HEK293 (cell line): Measurements from ENCODE around the gene INHA.

Experiments used
- CTCF ChIA-PET: fragments of 350-600 bp; formaldehyde crosslinking; extraction: SDS; loops from one replicate; lab custom pipeline; 2021; ENCODE audit warnings: antibody characterized with exemption; lab: Yijun Ruan, JAX
- POLR2A ChIA-PET: fragments of 300-600 bp; formaldehyde crosslinking; extraction: SDS; loops from one replicate; lab custom pipeline; 2020; ENCODE audit warnings: antibody characterized with exemption, inconsistent platforms; lab: Yijun Ruan, JAX
- H3K27ac ChIP-seq: fragments of 200-500 bp; sonication (Bioruptor generic); 2 replicates; pipeline ENCODE4 v1.5.1; 2014; ENCODE audit warnings: low read depth, low read length, control low read depth, inconsistent platforms; ENCODE audit errors: extremely low read depth
- H3K36me3 ChIP-seq, 2 experiments: fragments of 200-500 bp in 1 of 2; sonication (Bioruptor generic) in 1 of 2; 1 replicate in 1 of 2; 2 replicates in 1 of 2; pipeline ENCODE4 v1.5.1; 2014 to 2017; ENCODE audit warnings: inconsistent platforms in 2 of 2, low read length in 2 of 2; ENCODE audit not compliant: control insufficient read depth in 2 of 2, insufficient read depth in 1 of 2
- H3K4me1 ChIP-seq: fragments of 200-500 bp; sonication (Bioruptor generic); 2 replicates; pipeline ENCODE4 v1.5.1; 2014; ENCODE audit warnings: mild to moderate bottlenecking, low read length, inconsistent platforms; ENCODE audit not compliant: control insufficient read depth, insufficient read depth
- H3K4me3 ChIP-seq: 2 replicates; pipeline ENCODE4 v1.5.1; 2011; ENCODE audit warnings: low read depth, mild to moderate bottlenecking, control low read depth, low read length, moderate library complexity
- H3K9me3 ChIP-seq: fragments of 200-500 bp; sonication (Bioruptor generic); 2 replicates; pipeline ENCODE4 v1.5.1; 2014; ENCODE audit warnings: low read depth, low read length, inconsistent platforms; ENCODE audit not compliant: control insufficient read depth, insufficient read depth
- GLIS2 ChIP-seq: fragments of 450-650 bp; formaldehyde crosslinking; IDR thresholded peaks from 2 replicates; pipeline ENCODE4 v1.5.1; 2016; ENCODE audit warnings: missing biosample characterization, missing genetic modification characterization
- IKZF3 ChIP-seq: fragments of 450-650 bp; IDR thresholded peaks from 2 replicates; pipeline ENCODE4 v1.5.0; 2018; ENCODE audit warnings: missing biosample characterization, mild to moderate bottlenecking, missing genetic modification characterization, moderate library complexity
- KLF1 ChIP-seq: fragments of 450-650 bp; formaldehyde crosslinking; IDR thresholded peaks from 2 replicates; pipeline ENCODE4 v1.5.1; 2016; ENCODE audit warnings: missing biosample characterization, missing genetic modification characterization
- KLF10 ChIP-seq: fragments of 450-650 bp; IDR thresholded peaks from 2 replicates; pipeline ENCODE4 v1.5.1; 2018; ENCODE audit warnings: missing biosample characterization, mild to moderate bottlenecking, missing genetic modification characterization
- MYNN ChIP-seq: fragments of 450-650 bp; formaldehyde crosslinking; IDR thresholded peaks from 2 replicates; pipeline ENCODE4 v1.5.1; 2016; ENCODE audit warnings: missing biosample characterization, missing genetic modification characterization, borderline replicate concordance
- TSHZ1 ChIP-seq: fragments of 450-650 bp; formaldehyde crosslinking; IDR thresholded peaks from 2 replicates; pipeline ENCODE4 v1.5.1; 2016; ENCODE audit warnings: missing biosample characterization, missing genetic modification characterization, borderline replicate concordance
- ZBTB1 ChIP-seq: fragments of 450-650 bp; formaldehyde crosslinking; IDR thresholded peaks from 2 replicates; pipeline ENCODE4 v1.5.1; 2016; ENCODE audit warnings: missing biosample characterization, missing genetic modification characterization
- ZBTB48 ChIP-seq: fragments of 450-650 bp; formaldehyde crosslinking; IDR thresholded peaks from 2 replicates; pipeline ENCODE4 v1.5.1; 2016; ENCODE audit warnings: missing biosample characterization, missing genetic modification characterization
- ZNF121 ChIP-seq: fragments of 450-650 bp; formaldehyde crosslinking; IDR thresholded peaks from 2 replicates; pipeline ENCODE4 v1.5.1; 2016; ENCODE audit warnings: missing biosample characterization, missing genetic modification characterization
- ZNF133 ChIP-seq: fragments of 450-650 bp; formaldehyde crosslinking; IDR thresholded peaks from 2 replicates; pipeline ENCODE4 v1.5.1; 2016; ENCODE audit warnings: missing biosample characterization, missing genetic modification characterization
- ZNF155 ChIP-seq: fragments of 450-650 bp; formaldehyde crosslinking; IDR thresholded peaks from 2 replicates; pipeline ENCODE4 v1.5.1; 2016; ENCODE audit warnings: missing biosample characterization, missing genetic modification characterization
- ZNF211 ChIP-seq: fragments of 450-650 bp; formaldehyde crosslinking; IDR thresholded peaks from 2 replicates; pipeline ENCODE4 v1.5.1; 2016; ENCODE audit warnings: low read depth, missing biosample characterization, missing genetic modification characterization
- ZNF23 ChIP-seq: fragments of 450-650 bp; formaldehyde crosslinking; IDR thresholded peaks from 2 replicates; pipeline ENCODE4 v1.5.1; 2016; ENCODE audit warnings: missing biosample characterization, missing genetic modification characterization, borderline replicate concordance
- ZNF266 ChIP-seq: fragments of 450-650 bp; formaldehyde crosslinking; IDR thresholded peaks from 2 replicates; pipeline ENCODE4 v1.5.1; 2016; ENCODE audit warnings: missing biosample characterization, missing genetic modification characterization, low read depth
- ZNF394 ChIP-seq: fragments of 450-650 bp; formaldehyde crosslinking; IDR thresholded peaks from 2 replicates; pipeline ENCODE4 v1.5.1; 2016; ENCODE audit warnings: missing biosample characterization, missing genetic modification characterization, mild to moderate bottlenecking, moderate library complexity, borderline replicate concordance
- ZNF514 ChIP-seq: fragments of 450-650 bp; formaldehyde crosslinking; IDR thresholded peaks from 2 replicates; pipeline ENCODE4 v1.5.1; 2016; ENCODE audit warnings: missing biosample characterization, missing genetic modification characterization
- ZNF549 ChIP-seq: fragments of 450-650 bp; IDR thresholded peaks from 2 replicates; pipeline ENCODE4 v1.5.1; 2018; ENCODE audit warnings: missing biosample characterization, missing genetic modification characterization, mild to moderate bottlenecking, inconsistent platforms, moderate library complexity
- ZNF623 ChIP-seq: fragments of 450-650 bp; formaldehyde crosslinking; IDR thresholded peaks from 2 replicates; pipeline ENCODE4 v1.5.1; 2016; ENCODE audit warnings: missing biosample characterization, missing genetic modification characterization
- ZNF660 ChIP-seq: fragments of 450-650 bp; IDR thresholded peaks from 2 replicates; pipeline ENCODE4 v1.5.1; 2018; ENCODE audit warnings: missing biosample characterization, mild to moderate bottlenecking, missing genetic modification characterization
- ZNF670 ChIP-seq: fragments of 450-650 bp; formaldehyde crosslinking; IDR thresholded peaks from 2 replicates; pipeline ENCODE4 v1.5.1; 2016; ENCODE audit warnings: missing biosample characterization, missing genetic modification characterization, low read depth
- TF ChIP-seq, protein P1 (sequence below): fragments of 450-650 bp; formaldehyde crosslinking; IDR thresholded peaks from 2 replicates; pipeline ENCODE4 v1.5.1; 2016; ENCODE audit warnings: missing biosample characterization, missing genetic modification characterization
- TF ChIP-seq, protein P2 (sequence below): fragments of 450-650 bp; formaldehyde crosslinking; IDR thresholded peaks from 2 replicates; pipeline ENCODE4 v1.5.1; 2016; ENCODE audit warnings: missing biosample characterization, missing genetic modification characterization
- TF ChIP-seq, protein P3 (sequence below): fragments of 450-650 bp; formaldehyde crosslinking; IDR thresholded peaks from 2 replicates; pipeline ENCODE4 v1.5.1; 2016; ENCODE audit warnings: missing biosample characterization, missing genetic modification characterization
- TF ChIP-seq, protein P4 (sequence below): fragments of 450-650 bp; formaldehyde crosslinking; IDR thresholded peaks from 2 replicates; pipeline ENCODE4 v1.5.1; 2016; ENCODE audit warnings: missing biosample characterization, missing genetic modification characterization
- TF ChIP-seq, protein P5 (sequence below): fragments of 450-650 bp; formaldehyde crosslinking; IDR thresholded peaks from 2 replicates; pipeline ENCODE4 v1.5.1; 2017; ENCODE audit warnings: missing biosample characterization, mild to moderate bottlenecking, missing genetic modification characterization, moderate library complexity

The INHA gene

DNA sequence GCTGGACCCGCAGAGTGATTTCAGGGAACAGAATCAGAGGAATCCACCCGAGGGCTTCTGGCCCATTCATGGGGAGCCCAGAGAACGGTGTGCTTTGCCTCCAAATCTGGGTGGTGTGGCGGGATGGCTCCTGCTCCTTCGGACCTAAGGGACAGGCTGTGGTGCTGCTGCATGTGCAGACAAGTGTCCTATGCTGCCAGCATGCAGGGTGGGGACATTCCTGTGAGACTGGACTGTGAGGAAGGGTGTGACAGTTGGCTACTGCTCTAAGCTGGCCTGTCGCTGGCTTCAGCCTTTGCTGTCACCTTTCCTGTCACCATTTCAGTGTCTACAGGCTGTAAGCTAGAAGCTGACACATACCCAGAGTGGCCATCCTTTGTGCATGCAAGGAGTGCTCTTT is 52.5 kb downstream of the INHA start (continued):
- TF ChIP-seq, protein P1, sequence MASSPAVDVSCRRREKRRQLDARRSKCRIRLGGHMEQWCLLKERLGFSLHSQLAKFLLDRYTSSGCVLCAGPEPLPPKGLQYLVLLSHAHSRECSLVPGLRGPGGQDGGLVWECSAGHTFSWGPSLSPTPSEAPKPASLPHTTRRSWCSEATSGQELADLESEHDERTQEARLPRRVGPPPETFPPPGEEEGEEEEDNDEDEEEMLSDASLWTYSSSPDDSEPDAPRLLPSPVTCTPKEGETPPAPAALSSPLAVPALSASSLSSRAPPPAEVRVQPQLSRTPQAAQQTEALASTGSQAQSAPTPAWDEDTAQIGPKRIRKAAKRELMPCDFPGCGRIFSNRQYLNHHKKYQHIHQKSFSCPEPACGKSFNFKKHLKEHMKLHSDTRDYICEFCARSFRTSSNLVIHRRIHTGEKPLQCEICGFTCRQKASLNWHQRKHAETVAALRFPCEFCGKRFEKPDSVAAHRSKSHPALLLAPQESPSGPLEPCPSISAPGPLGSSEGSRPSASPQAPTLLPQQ = no peak
- TF ChIP-seq ZNF133 (tag by site-specific recombination) (no peak), ZBTB48 (no peak), ZNF623 (tag by site-specific recombination) (no peak), ZNF394 (tag by site-specific recombination) (no peak), ZNF155 (tag by site-specific recombination) (no peak), ZBTB1 (no peak), TSHZ1 (no peak), ZNF266 (tag by site-specific recombination) (no peak), KLF10 (tag by site-specific recombination) (no peak)
- TF ChIP-seq, protein P2, sequence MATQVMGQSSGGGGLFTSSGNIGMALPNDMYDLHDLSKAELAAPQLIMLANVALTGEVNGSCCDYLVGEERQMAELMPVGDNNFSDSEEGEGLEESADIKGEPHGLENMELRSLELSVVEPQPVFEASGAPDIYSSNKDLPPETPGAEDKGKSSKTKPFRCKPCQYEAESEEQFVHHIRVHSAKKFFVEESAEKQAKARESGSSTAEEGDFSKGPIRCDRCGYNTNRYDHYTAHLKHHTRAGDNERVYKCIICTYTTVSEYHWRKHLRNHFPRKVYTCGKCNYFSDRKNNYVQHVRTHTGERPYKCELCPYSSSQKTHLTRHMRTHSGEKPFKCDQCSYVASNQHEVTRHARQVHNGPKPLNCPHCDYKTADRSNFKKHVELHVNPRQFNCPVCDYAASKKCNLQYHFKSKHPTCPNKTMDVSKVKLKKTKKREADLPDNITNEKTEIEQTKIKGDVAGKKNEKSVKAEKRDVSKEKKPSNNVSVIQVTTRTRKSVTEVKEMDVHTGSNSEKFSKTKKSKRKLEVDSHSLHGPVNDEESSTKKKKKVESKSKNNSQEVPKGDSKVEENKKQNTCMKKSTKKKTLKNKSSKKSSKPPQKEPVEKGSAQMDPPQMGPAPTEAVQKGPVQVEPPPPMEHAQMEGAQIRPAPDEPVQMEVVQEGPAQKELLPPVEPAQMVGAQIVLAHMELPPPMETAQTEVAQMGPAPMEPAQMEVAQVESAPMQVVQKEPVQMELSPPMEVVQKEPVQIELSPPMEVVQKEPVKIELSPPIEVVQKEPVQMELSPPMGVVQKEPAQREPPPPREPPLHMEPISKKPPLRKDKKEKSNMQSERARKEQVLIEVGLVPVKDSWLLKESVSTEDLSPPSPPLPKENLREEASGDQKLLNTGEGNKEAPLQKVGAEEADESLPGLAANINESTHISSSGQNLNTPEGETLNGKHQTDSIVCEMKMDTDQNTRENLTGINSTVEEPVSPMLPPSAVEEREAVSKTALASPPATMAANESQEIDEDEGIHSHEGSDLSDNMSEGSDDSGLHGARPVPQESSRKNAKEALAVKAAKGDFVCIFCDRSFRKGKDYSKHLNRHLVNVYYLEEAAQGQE (tag by site-specific recombination) = no peak
- TF ChIP-seq, protein P3, sequence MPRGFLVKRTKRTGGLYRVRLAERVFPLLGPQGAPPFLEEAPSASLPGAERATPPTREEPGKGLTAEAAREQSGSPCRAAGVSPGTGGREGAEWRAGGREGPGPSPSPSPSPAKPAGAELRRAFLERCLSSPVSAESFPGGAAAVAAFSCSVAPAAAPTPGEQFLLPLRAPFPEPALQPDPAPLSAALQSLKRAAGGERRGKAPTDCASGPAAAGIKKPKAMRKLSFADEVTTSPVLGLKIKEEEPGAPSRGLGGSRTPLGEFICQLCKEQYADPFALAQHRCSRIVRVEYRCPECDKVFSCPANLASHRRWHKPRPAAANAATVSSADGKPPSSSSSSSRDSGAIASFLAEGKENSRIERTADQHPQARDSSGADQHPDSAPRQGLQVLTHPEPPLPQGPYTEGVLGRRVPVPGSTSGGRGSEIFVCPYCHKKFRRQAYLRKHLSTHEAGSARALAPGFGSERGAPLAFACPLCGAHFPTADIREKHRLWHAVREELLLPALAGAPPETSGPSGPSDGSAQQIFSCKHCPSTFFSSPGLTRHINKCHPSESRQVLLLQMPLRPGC (tag by site-specific recombination) = no peak

- ChIA-PET CTCF (no interaction called here), POLR2A (no interaction called here)
- Histone ChIP-seq H3K4me1 (no peaks in the 10 kb centered on the region), H3K36me3 (no peaks in the 10 kb centered on the region), H3K9me3 (no peaks in the 10 kb centered on the region), H3K27ac (no peak overlapping the region), H3K4me3 (no peak overlapping the region)
- TF ChIP-seq ZNF121 (no peak), ZNF549 (tag by site-specific recombination) (no peak), GLIS2 (tag by site-specific recombination) (no peak), IKZF3 (no peak), KLF1 (tag by site-specific recombination) (no peak), ZNF514 (no peak), ZNF23 (tag by site-specific recombination) (no peak), ZNF660 (tag by site-specific recombination) (no peak), MYNN (no peak), ZNF211 (tag by site-specific recombination) (no peak), ZNF670 (tag by site-specific recombination) (no peak)
- TF ChIP-seq, protein P4, sequence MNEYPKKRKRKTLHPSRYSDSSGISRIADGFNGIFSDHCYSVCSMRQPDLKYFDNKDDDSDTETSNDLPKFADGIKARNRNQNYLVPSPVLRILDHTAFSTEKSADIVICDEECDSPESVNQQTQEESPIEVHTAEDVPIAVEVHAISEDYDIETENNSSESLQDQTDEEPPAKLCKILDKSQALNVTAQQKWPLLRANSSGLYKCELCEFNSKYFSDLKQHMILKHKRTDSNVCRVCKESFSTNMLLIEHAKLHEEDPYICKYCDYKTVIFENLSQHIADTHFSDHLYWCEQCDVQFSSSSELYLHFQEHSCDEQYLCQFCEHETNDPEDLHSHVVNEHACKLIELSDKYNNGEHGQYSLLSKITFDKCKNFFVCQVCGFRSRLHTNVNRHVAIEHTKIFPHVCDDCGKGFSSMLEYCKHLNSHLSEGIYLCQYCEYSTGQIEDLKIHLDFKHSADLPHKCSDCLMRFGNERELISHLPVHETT = no peak
- TF ChIP-seq, protein P5, sequence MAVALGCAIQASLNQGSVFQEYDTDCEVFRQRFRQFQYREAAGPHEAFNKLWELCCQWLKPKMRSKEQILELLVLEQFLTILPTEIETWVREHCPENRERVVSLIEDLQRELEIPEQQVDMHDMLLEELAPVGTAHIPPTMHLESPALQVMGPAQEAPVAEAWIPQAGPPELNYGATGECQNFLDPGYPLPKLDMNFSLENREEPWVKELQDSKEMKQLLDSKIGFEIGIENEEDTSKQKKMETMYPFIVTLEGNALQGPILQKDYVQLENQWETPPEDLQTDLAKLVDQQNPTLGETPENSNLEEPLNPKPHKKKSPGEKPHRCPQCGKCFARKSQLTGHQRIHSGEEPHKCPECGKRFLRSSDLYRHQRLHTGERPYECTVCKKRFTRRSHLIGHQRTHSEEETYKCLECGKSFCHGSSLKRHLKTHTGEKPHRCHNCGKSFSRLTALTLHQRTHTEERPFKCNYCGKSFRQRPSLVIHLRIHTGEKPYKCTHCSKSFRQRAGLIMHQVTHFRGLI = no peak
Measured at GRCh38 chr2:219625179-219625578, 53.1 kb downstream of the INHA start.
